HG03432 (cell line): ENCODE results near the gene ZIC1.

ENCODE experiments used
- ATAC-seq: cut with Tn5 transposase; IDR thresholded peaks from one replicate; pipeline ENCODE4 v1.9.1; 2021; ENCODE audit warnings: mild to moderate bottlenecking, moderate library complexity; ENCODE audit not compliant: unreplicated experiment

Gene ZIC1

GRCh38 chr3:147408188-147409100 is 721 bp upstream of the ZIC1 start:
- no peak for ATAC-seq

GRCh38 chr3:147410116-147410525 is 956 bp downstream of the ZIC1 start:
- ATAC-seq, result no peak

- ATAC-seq, result no peak
Observed at GRCh38 chr3:147410526-147411237, 1.5 kb downstream of the ZIC1 start.

- ATAC-seq, result no peak
Observed at GRCh38 chr3:147411238-147411814, 2.2 kb downstream of the ZIC1 start.

DNA sequence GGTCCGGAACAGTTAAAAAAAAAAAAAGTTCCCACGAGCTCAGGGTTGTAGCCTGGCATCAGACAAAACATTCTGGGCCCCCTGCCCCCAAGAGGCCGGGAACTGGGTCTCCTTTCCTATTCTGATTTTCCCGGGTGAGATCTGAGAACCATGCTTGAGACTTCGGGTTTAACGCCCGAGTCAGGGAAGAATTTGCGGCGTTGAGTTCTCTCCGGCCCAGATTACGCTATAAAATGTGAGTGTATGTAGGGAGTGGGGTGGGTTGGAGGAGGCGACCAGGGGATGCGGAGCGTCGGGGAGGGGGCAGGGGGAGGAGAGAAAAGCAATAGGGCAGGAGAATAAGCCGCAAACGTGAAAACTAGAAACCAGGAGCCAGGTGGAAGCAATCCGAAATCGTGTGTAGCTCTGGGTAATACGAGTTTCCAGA is 2.7 kb downstream of the ZIC1 start:
- ATAC-seq, result no peak

DNA sequence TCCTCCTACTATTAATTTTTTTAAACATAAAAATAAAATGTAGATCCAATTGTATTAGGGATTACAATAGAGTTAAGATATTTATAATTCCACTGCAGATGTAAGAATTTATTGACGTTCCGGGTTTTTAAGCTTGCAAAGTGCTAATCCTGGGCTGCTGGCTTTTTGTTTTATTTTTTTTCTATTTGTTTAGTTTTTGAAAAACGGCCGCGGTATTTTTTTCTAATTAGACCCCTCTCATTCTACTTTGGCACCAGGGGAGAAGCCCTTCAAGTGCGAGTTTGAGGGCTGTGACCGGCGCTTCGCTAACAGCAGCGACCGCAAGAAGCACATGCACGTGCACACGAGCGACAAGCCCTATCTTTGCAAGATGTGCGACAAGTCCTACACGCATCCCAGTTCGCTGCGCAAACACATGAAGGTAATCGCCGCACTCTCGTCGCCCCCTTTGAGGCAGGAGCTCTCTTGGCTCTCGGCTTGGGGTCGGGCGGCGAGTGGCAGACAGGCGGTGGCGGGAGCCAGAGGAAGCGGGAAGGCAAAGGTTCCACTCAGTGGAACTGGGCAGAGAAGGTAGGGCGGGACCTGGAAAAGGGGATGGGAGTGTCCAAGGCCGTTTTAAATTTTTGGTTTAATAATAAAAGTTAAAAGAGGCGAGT is 3.2 kb downstream of the ZIC1 start:
- no peak for ATAC-seq

DNA sequence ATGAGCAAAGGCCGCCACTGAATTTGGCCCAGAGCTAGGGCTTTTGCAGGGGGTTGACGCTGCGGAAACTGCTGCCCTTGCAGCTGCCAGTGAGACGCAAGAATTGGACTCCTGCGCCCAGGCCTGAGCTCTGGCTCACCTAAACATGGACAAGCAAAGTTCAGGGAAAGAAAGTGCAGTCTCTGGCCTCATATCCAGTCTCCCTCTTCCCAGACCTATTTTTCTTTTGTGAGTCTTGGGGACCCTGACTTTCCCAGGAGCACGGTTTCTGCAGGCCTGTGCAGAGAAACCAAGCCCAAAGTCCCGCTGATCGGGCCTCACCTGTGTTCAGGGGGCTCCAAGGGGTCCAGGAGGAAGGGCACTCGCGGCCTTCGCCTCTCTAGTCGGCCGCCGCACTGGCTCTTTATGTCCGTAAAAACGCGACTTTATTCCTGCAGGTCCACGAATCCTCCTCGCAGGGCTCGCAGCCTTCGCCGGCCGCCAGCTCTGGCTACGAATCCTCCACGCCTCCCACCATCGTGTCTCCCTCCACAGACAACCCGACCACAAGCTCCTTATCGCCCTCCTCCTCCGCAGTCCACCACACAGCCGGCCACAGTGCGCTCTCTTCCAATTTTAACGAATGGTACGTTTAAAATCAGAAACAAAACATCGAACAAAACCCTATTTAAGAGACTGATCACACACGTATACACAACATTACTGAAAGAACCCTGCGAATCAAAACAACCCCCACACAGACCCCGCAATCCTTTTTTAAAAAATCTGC is 3.9 kb downstream of the ZIC1 start:
- no peak for ATAC-seq

GRCh38 chr3:147413686-147414389 is 4.7 kb downstream of the ZIC1 start:
- no peak for ATAC-seq

GRCh38 chr3:147414390-147415138 is 5.4 kb downstream of the ZIC1 start:
- ATAC-seq, result no peak

GRCh38 chr3:147415286-147415685 is 6.1 kb downstream of the ZIC1 start:
- no peak for ATAC-seq

DNA sequence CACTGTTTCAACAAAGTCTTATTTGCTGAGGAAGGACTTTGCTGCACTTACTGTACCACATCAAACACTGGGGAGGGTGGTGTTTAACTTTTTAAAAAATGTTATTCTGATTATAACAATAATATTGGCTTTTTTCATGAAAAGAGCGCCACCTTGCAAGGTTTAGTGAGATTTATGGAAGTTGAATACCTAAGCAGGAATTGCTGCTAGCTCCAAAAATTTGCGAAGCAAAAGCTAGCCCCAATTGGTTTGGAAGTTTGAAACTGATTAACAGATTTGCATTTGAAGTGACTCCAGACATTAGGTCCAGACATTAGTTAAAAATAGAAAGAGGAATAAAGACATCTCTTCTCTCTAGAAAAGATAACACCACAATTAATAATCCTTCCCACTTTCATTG is 6.7 kb downstream of the ZIC1 start:
- ATAC-seq, result no peak

DNA sequence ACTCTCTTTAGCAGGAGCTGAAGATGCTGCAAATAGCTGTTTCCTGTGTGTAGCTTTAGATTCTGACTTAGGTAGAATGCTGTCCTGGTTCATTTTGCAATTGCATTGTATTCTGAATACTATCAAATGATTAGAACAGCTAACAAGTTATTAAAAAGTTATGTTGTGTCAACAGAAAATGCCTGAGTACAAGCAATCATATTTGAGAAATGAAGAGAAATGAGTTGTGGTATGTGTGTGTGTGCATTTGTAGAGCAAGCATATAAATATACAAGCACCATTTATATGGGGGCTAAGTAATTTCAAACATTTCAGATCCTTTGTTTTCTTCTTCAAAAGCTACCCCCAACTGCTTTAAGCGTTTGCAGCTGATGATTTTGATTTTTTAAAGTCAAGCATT is 7.8 kb downstream of the ZIC1 start:
- ATAC-seq, result no peak

GRCh38 chr3:147417551-147418295 is 8.6 kb downstream of the ZIC1 start:
- ATAC-seq, result no peak

- no peak for ATAC-seq
Observed at GRCh38 chr3:147418371-147418781, 9.2 kb downstream of the ZIC1 start.

- peak; percentile 79 for ATAC-seq
Observed at GRCh38 chr3:147418808-147419701, 9.9 kb downstream of the ZIC1 start.

GRCh38 chr3:147419781-147420224 is 10.6 kb downstream of the ZIC1 start:
- no peak for ATAC-seq
